CD14-positive monocyte (primary cell): ENCODE results near the gene C5. TPM values are rescaled to one million over a fixed set of nuclear protein-coding genes. Genes with fewer than 3 reads are reported as not detected.
"Not testable (repeated sequence)": the region's sequence is repeated elsewhere in the genome, so short reads cannot be mapped to it uniquely, and the experiment has no call there.

Experiments
- DNase-seq, 3 donors: peaks; one replicate each; pipeline ENCODE4 v3.0.0-alpha.2; 2011 to 2022
- H2AFZ ChIP-seq: 2 replicates; pipeline ENCODE4 v1.6.0; 2012; ENCODE audit warnings: mild to moderate bottlenecking, low read depth, low read length, inconsistent platforms; ENCODE audit not compliant: insufficient read depth, poor library complexity, severe bottlenecking
- H3K27ac ChIP-seq, 2 donors: 1 replicate in 1 of 2; 2 replicates in 1 of 2; pipeline ENCODE4 v1.5.1; 2012 to 2013; ENCODE audit warnings: low read length in 2 of 2, control low read depth in 1 of 2, inconsistent platforms in 1 of 2, low read depth in 1 of 2, mild to moderate bottlenecking in 1 of 2
- H3K27me3 ChIP-seq, 2 donors: one replicate each; pipeline versions ENCODE4 v1.6.0 to v1.6.1; 2011 to 2013; ENCODE audit warnings: low read length in 2 of 2; ENCODE audit not compliant: control insufficient read depth in 2 of 2, insufficient read depth in 2 of 2
- H3K36me3 ChIP-seq, 2 donors: replicated peaks in 1 of 2; 1 replicate in 1 of 2; 2 replicates in 1 of 2; pipeline versions ENCODE4 v1.5.1 to v1.6.1; 2012 to 2013; ENCODE audit warnings: low read length in 2 of 2, control low read depth in 1 of 2, inconsistent platforms in 1 of 2, mild to moderate bottlenecking in 1 of 2; ENCODE audit not compliant: insufficient read depth in 2 of 2, control insufficient read depth in 1 of 2
- H3K4me1 ChIP-seq, 2 donors: 1 replicate in 1 of 2; 2 replicates in 1 of 2; pipeline versions ENCODE4 v1.5.1 to v1.6.1; 2012 to 2013; ENCODE audit warnings: low read length in 2 of 2, control low read depth in 1 of 2, inconsistent platforms in 1 of 2, mild to moderate bottlenecking in 1 of 2, moderate library complexity in 1 of 2; ENCODE audit not compliant: insufficient read depth in 2 of 2, control insufficient read depth in 1 of 2
- H3K4me2 ChIP-seq: replicated peaks from 2 replicates; pipeline ENCODE3; 2012; ENCODE audit warnings: low read length, moderate library complexity, mild to moderate bottlenecking; ENCODE audit not compliant: poor library complexity, severe bottlenecking; ENCODE audit errors: extremely low read depth
- H3K4me3 ChIP-seq, 3 experiments: fragments of 200-600 bp in 1 of 3; sonication (generic) in 1 of 3; replicated peaks in 1 of 3; 1 replicate in 2 of 3; 2 replicates in 1 of 3; pipeline ENCODE4 v1.5.1; 2011 to 2013; ENCODE audit warnings: low read length in 3 of 3, mild to moderate bottlenecking in 3 of 3, control low read depth in 2 of 3, low read depth in 2 of 3, inconsistent platforms in 1 of 3, moderate library complexity in 1 of 3
- H3K79me2 ChIP-seq: 2 replicates; pipeline ENCODE4 v1.6.0; 2012; ENCODE audit warnings: mild to moderate bottlenecking, control low read depth, inconsistent platforms, low read length, moderate library complexity; ENCODE audit not compliant: insufficient read depth
- H3K9ac ChIP-seq: 2 replicates; pipeline ENCODE4 v1.6.0; 2017; ENCODE audit warnings: low read length, mild to moderate bottlenecking; ENCODE audit not compliant: insufficient read depth, poor library complexity, severe bottlenecking
- H3K9me3 ChIP-seq, 2 donors: replicated peaks in 1 of 2; 1 replicate in 1 of 2; 2 replicates in 1 of 2; pipeline versions ENCODE4 v1.5.1 to v1.6.1; 2012 to 2013; ENCODE audit warnings: low read length in 2 of 2, control low read depth in 1 of 2; ENCODE audit not compliant: control insufficient read depth in 1 of 2, insufficient read depth in 1 of 2
- H4K20me1 ChIP-seq: 2 replicates; pipeline ENCODE4 v1.6.0; 2012; ENCODE audit warnings: mild to moderate bottlenecking, low read length, control low read depth, moderate library complexity; ENCODE audit not compliant: insufficient read depth
- H3K27ac Mint-ChIP-seq, 7 donors: one replicate each; pipeline ENCODE4 v1.8.0; 2020; ENCODE audit warnings: mild to moderate bottlenecking in 7 of 7, mixed read lengths in 7 of 7, moderate library complexity in 6 of 7, inconsistent platforms in 2 of 7
- H3K27me3 Mint-ChIP-seq, 3 donors: one replicate each; pipeline ENCODE4 v1.8.0; 2021 to 2022; ENCODE audit warnings: low read depth in 3 of 3, mild to moderate bottlenecking in 3 of 3, mixed read lengths in 3 of 3, moderate library complexity in 3 of 3, inconsistent platforms in 1 of 3
- H3K36me3 Mint-ChIP-seq, 2 donors: one replicate each; pipeline ENCODE4 v1.8.0; 2020; ENCODE audit warnings: mixed read lengths in 2 of 2, inconsistent platforms in 1 of 2, mild to moderate bottlenecking in 1 of 2
- H3K4me1 Mint-ChIP-seq: one replicate; pipeline ENCODE4 v1.8.0; 2020; ENCODE audit warnings: mild to moderate bottlenecking, mixed read lengths
- H3K4me3 Mint-ChIP-seq, 2 donors: one replicate each; pipeline ENCODE4 v1.8.0; 2020; ENCODE audit warnings: mild to moderate bottlenecking in 2 of 2, mixed read lengths in 2 of 2, moderate library complexity in 1 of 2
- H3K9me3 Mint-ChIP-seq, 7 donors: one replicate each; pipeline ENCODE4 v1.8.0; 2020 to 2022; ENCODE audit warnings: mixed read lengths in 7 of 7, mild to moderate bottlenecking in 6 of 7, moderate library complexity in 6 of 7, inconsistent platforms in 2 of 7
- WGBS: methylation state at CpG from one replicate; pipeline ENCODE4 v1.1.5; 2013; ENCODE audit warnings: missing lambda C conversion rate; ENCODE audit not compliant: insufficient coverage; 5-methylcytosine and 5-hydroxymethylcytosine counted together
- intact Hi-C, 2 donors: fragments of 100-400 bp; cut with micrococcal nuclease; formaldehyde crosslinking; loops; one replicate each; pipeline versions ENCODE4 v1.15.0 to v1.15.1; 2023
- polyA plus RNA-seq, 3 donors: library from polyadenylated mRNA; depleted of rRNA in 1 of 3; unstranded in 2 of 3; stranded (reverse) in 1 of 3; fragments of 300-500 nt in 2 of 3; fragments of >200 nt in 1 of 3; fragmentation: Illumina TruSeq in 2 of 3; gene quantifications; 1 replicate in 2 of 3; 2 replicates in 1 of 3; pipeline ENCODE4 v1.2.3, GENCODE V29; 2012 to 2021
- TF ChIP-seq, protein P1 (sequence below): fragments of 200-600 bp; IDR thresholded peaks from one replicate; pipeline ENCODE4 v1.8.0; 2022; ENCODE audit warnings: antibody characterized with exemption, mild to moderate bottlenecking

The C5 gene
- polyA plus RNA-seq, 3 donors = 0.66 to 3.5 (median 1.2) TPM

- no peak overlapping the region for H2AFZ ChIP-seq
- Mint-ChIP-seq H3K27me3 (peaks cover 0 to 1% (median 0%) of the 10 kb centered on the region in 3 donors), H3K27ac (no peak overlapping the region), H3K36me3 (peaks cover 8 to 10% of the 10 kb centered on the region in 2 donors), H3K9me3 (no peaks in the 10 kb centered on the region), H3K4me3 (no peak overlapping the region), H3K4me1 (peaks cover 2% of the 10 kb centered on the region)
- no peak overlapping the region for H3K27ac ChIP-seq
- H3K79me2 ChIP-seq = no peaks in the 10 kb centered on the region
- no peaks in the 10 kb centered on the region for H3K27me3 ChIP-seq
- no peaks in the 10 kb centered on the region for H4K20me1 ChIP-seq
- no peaks in the 10 kb centered on the region for H3K4me1 ChIP-seq
- no peak overlapping the region for H3K4me2 ChIP-seq
- no peaks in the 10 kb centered on the region for H3K9me3 ChIP-seq
- no peak overlapping the region for H3K9ac ChIP-seq
- TF ChIP-seq, protein P1, sequence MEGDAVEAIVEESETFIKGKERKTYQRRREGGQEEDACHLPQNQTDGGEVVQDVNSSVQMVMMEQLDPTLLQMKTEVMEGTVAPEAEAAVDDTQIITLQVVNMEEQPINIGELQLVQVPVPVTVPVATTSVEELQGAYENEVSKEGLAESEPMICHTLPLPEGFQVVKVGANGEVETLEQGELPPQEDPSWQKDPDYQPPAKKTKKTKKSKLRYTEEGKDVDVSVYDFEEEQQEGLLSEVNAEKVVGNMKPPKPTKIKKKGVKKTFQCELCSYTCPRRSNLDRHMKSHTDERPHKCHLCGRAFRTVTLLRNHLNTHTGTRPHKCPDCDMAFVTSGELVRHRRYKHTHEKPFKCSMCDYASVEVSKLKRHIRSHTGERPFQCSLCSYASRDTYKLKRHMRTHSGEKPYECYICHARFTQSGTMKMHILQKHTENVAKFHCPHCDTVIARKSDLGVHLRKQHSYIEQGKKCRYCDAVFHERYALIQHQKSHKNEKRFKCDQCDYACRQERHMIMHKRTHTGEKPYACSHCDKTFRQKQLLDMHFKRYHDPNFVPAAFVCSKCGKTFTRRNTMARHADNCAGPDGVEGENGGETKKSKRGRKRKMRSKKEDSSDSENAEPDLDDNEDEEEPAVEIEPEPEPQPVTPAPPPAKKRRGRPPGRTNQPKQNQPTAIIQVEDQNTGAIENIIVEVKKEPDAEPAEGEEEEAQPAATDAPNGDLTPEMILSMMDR = no peak
- no peaks in the 10 kb centered on the region for H3K36me3 ChIP-seq
- no peak for DNase-seq
- intact Hi-C loops = no loop called here
- no peak overlapping the region for H3K4me3 ChIP-seq
- WGBS = no CpG with 5 or more reads among the region's 2 CpGs
Measured at GRCh38 chr9:121034529-121034928, 15.5 kb downstream of the C5 start.

DNA sequence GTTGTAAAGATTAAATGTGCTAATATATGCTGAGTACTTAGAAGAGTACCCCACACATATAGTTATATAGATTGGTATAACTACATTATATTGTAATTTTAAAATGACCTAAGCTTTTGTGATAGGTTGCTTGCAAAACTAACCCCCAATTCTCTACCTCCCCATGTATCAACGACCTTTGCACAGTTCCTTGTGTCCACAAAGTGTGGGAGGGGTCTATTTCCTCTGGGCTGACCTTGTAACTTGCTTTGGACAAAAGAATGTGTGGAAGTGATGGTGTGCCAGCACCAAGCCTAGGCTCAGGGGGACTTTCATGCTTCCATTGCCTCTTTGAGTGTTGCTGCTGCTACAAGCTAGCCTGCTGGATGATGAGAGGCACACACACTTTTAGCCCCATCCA lies 20.6 kb downstream of the C5 start:
- H3K4me1 ChIP-seq = no peaks in the 10 kb centered on the region
- H3K79me2 ChIP-seq = no peaks in the 10 kb centered on the region
- no peaks in the 10 kb centered on the region for H3K27me3 ChIP-seq
- Mint-ChIP-seq H3K27ac (peak overlapping the region in 1 of 7 donors; percentile 20), H3K27me3 (peaks cover 0 to 1% (median 0%) of the 10 kb centered on the region in 3 donors), H3K9me3 (peaks cover 0 to 2% (median 0%) of the 10 kb centered on the region in 7 donors), H3K4me3 (no peak overlapping the region), H3K36me3 (peaks cover 13 to 15% of the 10 kb centered on the region in 2 donors), H3K4me1 (peaks cover 2% of the 10 kb centered on the region)
- H3K27ac ChIP-seq = no peak overlapping the region
- H3K4me2 ChIP-seq = no peak overlapping the region
- no peak overlapping the region for H3K4me3 ChIP-seq
- DNase-seq = no peak
- H3K9ac ChIP-seq = no peak overlapping the region
- intact Hi-C loops = no loop called here
- no peak overlapping the region for H2AFZ ChIP-seq
- WGBS = no CpG with 5 or more reads among the region's 1 CpG
- TF ChIP-seq, protein P1 = no peak
- peaks cover 0 to 7% of the 10 kb centered on the region in 2 donors for H3K36me3 ChIP-seq
- no peaks in the 10 kb centered on the region for H4K20me1 ChIP-seq
- no peaks in the 10 kb centered on the region for H3K9me3 ChIP-seq

DNA sequence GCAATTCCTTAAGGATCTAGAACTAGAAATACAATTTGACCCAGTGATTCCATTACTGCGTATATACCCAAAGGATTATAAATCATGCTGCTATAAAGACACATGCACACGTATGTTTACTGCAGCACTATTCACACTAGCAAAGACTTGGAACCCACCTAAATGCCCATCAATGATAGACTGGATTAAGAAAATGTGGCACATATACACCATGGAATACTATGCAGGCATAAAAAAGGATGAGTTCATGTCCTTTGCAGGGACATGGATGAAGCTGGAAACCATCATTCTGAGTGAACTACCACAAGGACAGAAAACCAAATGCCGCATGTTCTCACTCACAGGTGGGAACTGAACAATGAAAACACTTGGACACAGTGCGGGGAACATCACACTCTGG lies 21.8 kb downstream of the C5 start:
- H3K27ac ChIP-seq, H4K20me1 ChIP-seq, H3K4me3 ChIP-seq, H3K4me3 Mint-ChIP-seq, H3K4me2 ChIP-seq, H3K9me3 Mint-ChIP-seq, intact Hi-C loops, H3K4me1 Mint-ChIP-seq, H3K79me2 ChIP-seq, H3K27me3 ChIP-seq, DNase-seq, H3K4me1 ChIP-seq, H3K27me3 Mint-ChIP-seq, H3K9ac ChIP-seq, H2AFZ ChIP-seq, H3K9me3 ChIP-seq, H3K27ac Mint-ChIP-seq: not testable (repeated sequence)
- no CpG with 5 or more reads among the region's 4 CpGs for WGBS
- peaks cover 10 to 17% of the 10 kb centered on the region in 2 donors for H3K36me3 Mint-ChIP-seq
- H3K36me3 ChIP-seq = peaks cover 0 to 11% of the 10 kb centered on the region in 2 donors
